ENCODE measurements around the gene ZNF783.
"Not testable (repeated sequence)": the region's sequence is repeated elsewhere in the genome, so short reads cannot be mapped to it uniquely, and the experiment has no call there.

Gene ZNF783

GRCh38 chr7:149316606-149317005 lies 54.6 kb downstream of the ZNF783 start:
- H3K4me1 ChIP-seq (ENCODE audit: control extremely low read depth in 1 of 4, control insufficient read depth in 4 of 4, insufficient read depth in 4 of 4, low read length in 3 of 4), result no peaks in the 10 kb centered on the region
- H3K9me3 ChIP-seq (ENCODE audit: control extremely low read depth in 1 of 5, control insufficient read depth in 4 of 5, insufficient read depth in 2 of 5, low read depth in 1 of 5, low read length in 4 of 5), result peaks cover 0 to 10% (median 0%) of the 10 kb centered on the region in 5 experiments
- peaks cover 0 to 3% (median 0%) of the 10 kb centered on the region in 5 experiments for H3K27me3 ChIP-seq (replicated peaks in 2 of 5; ENCODE audit: control insufficient read depth in 4 of 5, insufficient read depth in 5 of 5, low read length in 4 of 5)
- ChIA-PET CTCF (no interaction called here), POLR2A (no interaction called here)
- H3K4me3 ChIP-seq (ENCODE audit: control insufficient read depth in 1 of 7, extremely low read depth in 1 of 7, insufficient read depth in 4 of 7, low read depth in 2 of 7, low read length in 6 of 7), result no peak overlapping the region
- DNase-seq, result no peak
- H3K27ac ChIP-seq (ENCODE audit: insufficient read depth in 1 of 2, low read depth in 1 of 2, low read length in 2 of 2, poor library complexity in 1 of 2, severe bottlenecking in 2 of 2), result no peak overlapping the region
- no peaks in the 10 kb centered on the region for H3K36me3 ChIP-seq (ENCODE audit: control insufficient read depth in 4 of 4, insufficient read depth in 4 of 4, low read length in 3 of 4)

DNA sequence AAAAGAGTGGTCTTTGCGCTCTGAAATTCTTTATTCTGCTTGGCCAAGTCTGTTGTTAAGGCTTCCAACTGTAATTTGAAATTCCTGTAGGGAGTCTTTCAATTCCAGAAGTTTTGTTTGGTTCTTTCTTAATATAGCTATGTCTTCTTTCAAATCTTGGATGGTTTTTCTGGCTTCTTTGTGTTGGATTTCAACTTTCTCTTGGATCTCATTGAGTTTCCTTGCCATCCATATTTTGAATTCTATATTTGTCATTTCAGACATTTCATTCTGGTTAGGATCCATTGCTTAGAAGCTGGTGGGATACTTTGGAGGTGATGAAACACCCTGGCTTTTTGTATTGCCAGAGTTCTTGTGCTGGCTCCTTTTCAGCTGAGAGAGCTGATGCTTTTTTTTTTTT lies 55.5 kb downstream of the ZNF783 start:
- WGBS (ENCODE audit: insufficient coverage), result no CpG with 5 or more reads among the region's 1 CpG
- Histone ChIP-seq H3K27me3 (replicated peaks in 2 of 5; ENCODE audit: control insufficient read depth in 4 of 5, insufficient read depth in 5 of 5, low read length in 4 of 5) (peaks cover 0 to 3% (median 0%) of the 10 kb centered on the region in 5 experiments), H3K9me3 (ENCODE audit: control extremely low read depth in 1 of 5, control insufficient read depth in 4 of 5, insufficient read depth in 2 of 5, low read depth in 1 of 5, low read length in 4 of 5) (peaks cover 0 to 10% (median 0%) of the 10 kb centered on the region in 5 experiments), H3K27ac (ENCODE audit: insufficient read depth in 1 of 2, low read depth in 1 of 2, low read length in 2 of 2, poor library complexity in 1 of 2, severe bottlenecking in 2 of 2) (no peak overlapping the region), H3K36me3 (ENCODE audit: control insufficient read depth in 4 of 4, insufficient read depth in 4 of 4, low read length in 3 of 4) (no peaks in the 10 kb centered on the region), H3K4me3 (ENCODE audit: control insufficient read depth in 1 of 7, extremely low read depth in 1 of 7, insufficient read depth in 4 of 7, low read depth in 2 of 7, low read length in 6 of 7) (no peak overlapping the region), H3K4me1 (ENCODE audit: control extremely low read depth in 1 of 4, control insufficient read depth in 4 of 4, insufficient read depth in 4 of 4, low read length in 3 of 4) (no peaks in the 10 kb centered on the region)
- POLR2A ChIA-PET, result no interaction called here
- no peak for DNase-seq
- CTCF ChIA-PET, result interaction anchor here (1.1 kb wide), 1 partner anchor 19 kb away, joined by 3 read pairs; no protein-coding TSS in a partner anchor

- 63% methylated on average over 9 of the region's 9 CpGs for WGBS (ENCODE audit: insufficient coverage)
- Histone ChIP-seq H3K9me3 (ENCODE audit: control extremely low read depth in 1 of 5, control insufficient read depth in 4 of 5, insufficient read depth in 2 of 5, low read depth in 1 of 5, low read length in 4 of 5) (peaks cover 0 to 10% (median 0%) of the 10 kb centered on the region in 5 experiments), H3K27me3 (replicated peaks in 2 of 5; ENCODE audit: control insufficient read depth in 4 of 5, insufficient read depth in 5 of 5, low read length in 4 of 5) (peaks cover 0 to 3% (median 0%) of the 10 kb centered on the region in 5 experiments), H3K4me1 (ENCODE audit: control extremely low read depth in 1 of 4, control insufficient read depth in 4 of 4, insufficient read depth in 4 of 4, low read length in 3 of 4) (no peaks in the 10 kb centered on the region), H3K36me3 (ENCODE audit: control insufficient read depth in 4 of 4, insufficient read depth in 4 of 4, low read length in 3 of 4) (no peaks in the 10 kb centered on the region), H3K27ac (ENCODE audit: insufficient read depth in 1 of 2, low read depth in 1 of 2, low read length in 2 of 2, poor library complexity in 1 of 2, severe bottlenecking in 2 of 2) (no peak overlapping the region), H3K4me3 (ENCODE audit: control insufficient read depth in 1 of 7, extremely low read depth in 1 of 7, insufficient read depth in 4 of 7, low read depth in 2 of 7, low read length in 6 of 7) (no peak overlapping the region)
- ChIA-PET POLR2A (no interaction called here), CTCF (interaction anchor here (1.1 kb wide), 1 partner anchor 19 kb away, joined by 3 read pairs; no protein-coding TSS in a partner anchor)
- no peak for DNase-seq
These were observed 56.1 kb downstream of the ZNF783 start for GRCh38 chr7:149317986-149318672.

DNA sequence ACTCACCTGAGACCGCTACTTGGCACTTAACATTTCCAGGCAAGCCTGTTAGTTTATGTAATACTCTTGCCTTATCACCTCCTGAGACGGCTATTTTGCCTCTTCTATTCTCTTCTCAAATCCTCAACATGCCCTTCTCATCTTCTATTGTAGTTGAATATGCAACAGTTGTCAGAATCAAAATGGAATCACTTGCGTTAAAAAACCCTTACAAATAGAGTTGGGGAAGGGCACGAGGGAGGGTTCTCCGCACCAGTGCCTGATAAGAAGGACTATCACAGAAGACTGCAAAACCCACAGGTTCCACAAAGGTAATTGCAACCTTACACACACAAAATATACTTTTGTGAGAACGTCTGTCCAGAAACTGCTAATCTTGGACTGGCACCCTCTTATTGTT lies 57.4 kb downstream of the ZNF783 start:
- ChIA-PET POLR2A (no interaction called here), CTCF (no interaction called here)
- Histone ChIP-seq H3K36me3 (ENCODE audit: control insufficient read depth in 4 of 4, insufficient read depth in 4 of 4, low read length in 3 of 4) (no peaks in the 10 kb centered on the region), H3K9me3 (ENCODE audit: control extremely low read depth in 1 of 5, control insufficient read depth in 4 of 5, insufficient read depth in 2 of 5, low read depth in 1 of 5, low read length in 4 of 5) (peaks cover 0 to 10% (median 0%) of the 10 kb centered on the region in 5 experiments), H3K4me1 (ENCODE audit: control extremely low read depth in 1 of 4, control insufficient read depth in 4 of 4, insufficient read depth in 4 of 4, low read length in 3 of 4) (no peaks in the 10 kb centered on the region), H3K27ac (ENCODE audit: insufficient read depth in 1 of 2, low read depth in 1 of 2, low read length in 2 of 2, poor library complexity in 1 of 2, severe bottlenecking in 2 of 2) (no peak overlapping the region), H3K27me3 (replicated peaks in 2 of 5; ENCODE audit: control insufficient read depth in 4 of 5, insufficient read depth in 5 of 5, low read length in 4 of 5) (peaks cover 0 to 3% (median 0%) of the 10 kb centered on the region in 5 experiments), H3K4me3 (ENCODE audit: control insufficient read depth in 1 of 7, extremely low read depth in 1 of 7, insufficient read depth in 4 of 7, low read depth in 2 of 7, low read length in 6 of 7) (no peak overlapping the region)
- 100% methylated on average over 2 of the region's 6 CpGs for WGBS (ENCODE audit: insufficient coverage)
- DNase-seq, result no peak

DNA sequence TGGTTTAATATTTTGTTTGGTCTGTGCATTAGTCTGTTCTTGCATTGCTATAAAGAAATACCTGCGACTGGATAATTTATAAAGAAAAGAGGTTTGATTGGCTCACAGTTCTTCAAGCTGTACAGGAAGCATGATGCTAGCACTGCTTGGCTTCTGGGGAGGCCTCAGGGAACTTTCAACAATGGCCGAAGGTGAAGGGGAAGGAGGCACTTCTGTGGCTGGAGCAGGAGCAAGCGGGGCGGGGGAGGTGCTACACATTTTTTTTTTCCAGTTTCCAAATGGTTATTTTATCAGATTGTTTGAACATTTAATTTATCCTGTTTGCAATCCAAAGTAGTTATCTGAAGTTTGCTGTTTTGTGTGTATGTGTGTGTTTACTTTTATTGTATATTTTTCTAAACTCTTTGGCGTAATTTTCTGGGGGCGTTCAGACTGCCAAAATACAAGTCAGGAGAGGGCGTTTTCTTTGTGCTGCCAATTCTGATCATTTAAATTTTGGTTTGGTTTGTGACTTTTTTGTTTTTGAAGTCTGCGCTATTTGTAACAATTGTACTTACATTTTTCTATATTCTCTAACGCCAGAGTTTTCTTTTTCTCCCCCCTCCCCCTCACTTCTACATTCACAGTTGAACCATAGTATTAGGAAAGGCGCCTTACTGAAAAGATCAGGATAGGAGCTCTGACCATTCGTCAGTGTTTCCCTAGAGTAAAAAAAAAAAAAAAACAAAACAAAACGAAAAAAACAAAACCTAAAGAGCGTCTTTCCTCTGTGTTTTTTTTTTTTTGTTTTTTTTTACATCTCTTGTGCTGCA lies 58.5 kb downstream of the ZNF783 start:
- ChIA-PET POLR2A (no interaction called here), CTCF (no interaction called here)

GRCh38 chr7:149321125-149321905 lies 59.3 kb downstream of the ZNF783 start:
- H3K4me3 ChIP-seq (ENCODE audit: control insufficient read depth in 1 of 7, extremely low read depth in 1 of 7, insufficient read depth in 4 of 7, low read depth in 2 of 7, low read length in 6 of 7), result not testable (repeated sequence)

More for the DNA sequence above, 58.5 kb downstream of the ZNF783 start:
- no peak overlapping the region for H3K27ac ChIP-seq (ENCODE audit: insufficient read depth in 1 of 2, low read depth in 1 of 2, low read length in 2 of 2, poor library complexity in 1 of 2, severe bottlenecking in 2 of 2)
- no peak for DNase-seq
- H3K4me1 ChIP-seq (ENCODE audit: control extremely low read depth in 1 of 4, control insufficient read depth in 4 of 4, insufficient read depth in 4 of 4, low read length in 3 of 4), result no peaks in the 10 kb centered on the region
- peaks cover 0 to 10% (median 0%) of the 10 kb centered on the region in 5 experiments for H3K9me3 ChIP-seq (ENCODE audit: control extremely low read depth in 1 of 5, control insufficient read depth in 4 of 5, insufficient read depth in 2 of 5, low read depth in 1 of 5, low read length in 4 of 5)
- H3K27me3 ChIP-seq (replicated peaks in 2 of 5; ENCODE audit: control insufficient read depth in 4 of 5, insufficient read depth in 5 of 5, low read length in 4 of 5), result peaks cover 0 to 3% (median 0%) of the 10 kb centered on the region in 5 experiments
- no peak overlapping the region for H3K4me3 ChIP-seq (ENCODE audit: control insufficient read depth in 1 of 7, extremely low read depth in 1 of 7, insufficient read depth in 4 of 7, low read depth in 2 of 7, low read length in 6 of 7)
- H3K36me3 ChIP-seq (ENCODE audit: control insufficient read depth in 4 of 4, insufficient read depth in 4 of 4, low read length in 3 of 4), result no peaks in the 10 kb centered on the region
- WGBS (ENCODE audit: insufficient coverage), result 67% methylated on average over 4 of the region's 13 CpGs

More at GRCh38 chr7:149321125-149321905, 59.3 kb downstream of the ZNF783 start:
- H3K27ac ChIP-seq (ENCODE audit: insufficient read depth in 1 of 2, low read depth in 1 of 2, low read length in 2 of 2, poor library complexity in 1 of 2, severe bottlenecking in 2 of 2); H3K4me1 ChIP-seq (ENCODE audit: control extremely low read depth in 1 of 4, control insufficient read depth in 4 of 4, insufficient read depth in 4 of 4, low read length in 3 of 4); CTCF ChIA-PET; DNase-seq; H3K9me3 ChIP-seq (ENCODE audit: control extremely low read depth in 1 of 5, control insufficient read depth in 4 of 5, insufficient read depth in 2 of 5, low read depth in 1 of 5, low read length in 4 of 5); H3K27me3 ChIP-seq (replicated peaks in 2 of 5; ENCODE audit: control insufficient read depth in 4 of 5, insufficient read depth in 5 of 5, low read length in 4 of 5); POLR2A ChIA-PET; H3K36me3 ChIP-seq (ENCODE audit: control insufficient read depth in 4 of 4, insufficient read depth in 4 of 4, low read length in 3 of 4): not testable (repeated sequence)
- WGBS (ENCODE audit: insufficient coverage), result 95% methylated on average over 8 of the region's 14 CpGs
